Measurements from ENCODE around the gene PRDM4. TPM values are rescaled to one million over a fixed set of nuclear protein-coding genes. Genes with fewer than 3 reads are reported as not detected.
"Not testable (repeated sequence)": the region's sequence is repeated elsewhere in the genome, so short reads cannot be mapped to it uniquely, and the experiment has no call there.

Gene PRDM4
- total and polyA plus RNA-seq, 8 donors = 16.1 to 27.3 (median 25.6) TPM

GRCh38 chr12:107718606-107719005 lies 42.3 kb downstream of the PRDM4 start:
- H3K27me3 ChIP-seq = no peaks in the 10 kb centered on the region
- H3K4me1 ChIP-seq = no peaks in the 10 kb centered on the region
- no peak for TF ChIP-seq CTCF (IDR thresholded peaks at IDR 0.05)
- H3K4me3 ChIP-seq = no peak overlapping the region
- H3K27ac ChIP-seq = no peak overlapping the region
- intact Hi-C loops (cut with DNase I) = no loop called here
- no peak for DNase-seq
- no peaks in the 10 kb centered on the region for H3K9me3 ChIP-seq
- H3K36me3 ChIP-seq = peaks cover 0 to 34% of the 10 kb centered on the region in 2 donors
- ATAC-seq = no peak

- no peak for ATAC-seq
- H3K36me3 ChIP-seq = peaks cover 0 to 61% of the 10 kb centered on the region in 2 donors
- intact Hi-C loops (cut with DNase I) = no loop called here
- no peak for TF ChIP-seq CTCF (IDR thresholded peaks at IDR 0.05)
- H3K9me3 ChIP-seq = no peaks in the 10 kb centered on the region
- no peak overlapping the region for H3K27ac ChIP-seq
- no peak overlapping the region for H3K4me3 ChIP-seq
- no peaks in the 10 kb centered on the region for H3K27me3 ChIP-seq
- no peaks in the 10 kb centered on the region for H3K4me1 ChIP-seq
- no peak for DNase-seq
These were observed 45.2 kb downstream of the PRDM4 start for GRCh38 chr12:107715780-107716179.

GRCh38 chr12:107705522-107705921 lies 55.4 kb downstream of the PRDM4 start:
- H3K27me3 ChIP-seq; H3K9me3 ChIP-seq; H3K4me3 ChIP-seq; DNase-seq; ATAC-seq; H3K27ac ChIP-seq; intact Hi-C loops (cut with DNase I); H3K4me1 ChIP-seq: not testable (repeated sequence)
- H3K36me3 ChIP-seq = peaks cover 0 to 84% of the 10 kb centered on the region in 2 donors

- H3K36me3 ChIP-seq = peaks cover 2 to 84% of the 10 kb centered on the region in 2 donors
- TF ChIP-seq CTCF (IDR thresholded peaks at IDR 0.05) = no peak
- intact Hi-C loops (cut with DNase I) = no loop called here
- peaks cover 0 to 8% of the 10 kb centered on the region in 2 donors for H3K9me3 ChIP-seq
- ATAC-seq (no peak), DNase-seq (no peak)
- no peak overlapping the region for H3K4me3 ChIP-seq
- H3K4me1 ChIP-seq = no peaks in the 10 kb centered on the region
- no peaks in the 10 kb centered on the region for H3K27me3 ChIP-seq
- no peak overlapping the region for H3K27ac ChIP-seq
These were observed 56.9 kb downstream of the PRDM4 start for GRCh38 chr12:107704041-107704440.

GRCh38 chr12:107702106-107702505 lies 58.8 kb downstream of the PRDM4 start:
- DNase-seq (no peak), ATAC-seq (no peak)
- Histone ChIP-seq H3K27ac (no peak overlapping the region), H3K27me3 (no peaks in the 10 kb centered on the region), H3K9me3 (peaks cover 0 to 8% of the 10 kb centered on the region in 2 donors), H3K4me3 (no peak overlapping the region), H3K4me1 (no peaks in the 10 kb centered on the region), H3K36me3 (peaks cover 7 to 89% of the 10 kb centered on the region in 2 donors)
- no peak for TF ChIP-seq CTCF (IDR thresholded peaks at IDR 0.05)
- intact Hi-C loops (cut with DNase I) = no loop called here

GRCh38 chr12:107695772-107696171 lies 65.2 kb downstream of the PRDM4 start:
- H3K27me3 ChIP-seq; ATAC-seq; H3K4me1 ChIP-seq; H3K9me3 ChIP-seq; H3K27ac ChIP-seq; H3K4me3 ChIP-seq; intact Hi-C loops (cut with DNase I); DNase-seq: not testable (repeated sequence)
- peaks cover 7 to 98% of the 10 kb centered on the region in 2 donors for H3K36me3 ChIP-seq
